Kidney (tissue), 14 donors: ENCODE data around the gene TSPAN4. TPM values are rescaled to one million over a fixed set of nuclear protein-coding genes. Genes with fewer than 3 reads are reported as not detected.

Experiments used
- DNase-seq, 5 donors: peaks; one replicate each; pipeline ENCODE4 v3.0.0-alpha.2; 2013 to 2020
- FAIRE-seq: peaks from 2 replicates; lab custom pipeline; 2012; peaks lifted over from hg19 to GRCh38; lab: Jason Lieb, UNC
- H3K27ac ChIP-seq, 2 donors: one replicate each; pipeline ENCODE4 v1.7.0; 2013; ENCODE audit warnings: low read depth in 2 of 2, low read length in 2 of 2, inconsistent platforms in 1 of 2
- H3K27me3 ChIP-seq: one replicate; pipeline ENCODE4 v1.7.1; 2013; ENCODE audit warnings: low read length, inconsistent platforms; ENCODE audit not compliant: control insufficient read depth, insufficient read depth
- H3K36me3 ChIP-seq, 3 donors: one replicate each; pipeline versions ENCODE4 v1.7.0 to v1.7.1; 2013; ENCODE audit warnings: low read length in 3 of 3, control low read depth in 1 of 3, inconsistent platforms in 1 of 3; ENCODE audit not compliant: insufficient read depth in 3 of 3, control insufficient read depth in 2 of 3
- H3K4me1 ChIP-seq, 3 donors: one replicate each; pipeline versions ENCODE4 v1.7.0 to v1.7.1; 2013; ENCODE audit warnings: low read length in 3 of 3, inconsistent platforms in 1 of 3, low read depth in 1 of 3; ENCODE audit not compliant: control insufficient read depth in 2 of 3, insufficient read depth in 2 of 3
- H3K4me3 ChIP-seq, 3 donors: one replicate each; pipeline versions ENCODE4 v1.7.0 to v1.8.1; 2013; ENCODE audit warnings: low read length in 3 of 3, control low read depth in 1 of 3, inconsistent platforms in 1 of 3
- H3K9ac ChIP-seq, 3 donors: one replicate each; pipeline versions ENCODE4 v1.7.0 to v1.7.1; 2013; ENCODE audit warnings: low read length in 3 of 3, control low read depth in 1 of 3, inconsistent platforms in 1 of 3
- H3K9me3 ChIP-seq, 3 donors: one replicate each; pipeline versions ENCODE4 v1.7.0 to v1.7.1; 2013; ENCODE audit warnings: low read length in 3 of 3, control low read depth in 1 of 3, inconsistent platforms in 1 of 3; ENCODE audit not compliant: control insufficient read depth in 2 of 3, insufficient read depth in 1 of 3
- intact Hi-C: fragments of 100-400 bp; cut with DNase I; formaldehyde crosslinking; loops from one replicate; pipeline ENCODE4 v1.11.1; 2022
- polyA plus RNA-seq: library from polyadenylated mRNA; stranded (reverse); fragments of 350-450 nt; fragmentation: Illumina TruSeq; extraction: RNeasy Lipid Tissue Mini Kit (QIAGEN cat#74804); gene quantifications from one replicate; pipeline ENCODE4 v1.2.3, GENCODE V29; 2014; ENCODE audit warnings: low read depth, low replicate concordance; ENCODE audit not compliant: insufficient read depth
- total RNA-seq: library from RNA; stranded (reverse); fragmentation: NEBNext Ultra II Directional; extraction: Animal tissue kit (Norgen Biotek cat#: 25700); gene quantifications from one replicate; pipeline ENCODE4 v1.2.1, GENCODE V29; 2021
- TF ChIP-seq, protein P1 (sequence below): IDR thresholded peaks from 3 replicates; pipeline ENCODE4 v1.5.1; 2012; ENCODE audit warnings: mild to moderate bottlenecking, moderate library complexity, borderline replicate concordance; ENCODE audit not compliant: insufficient read depth; ENCODE audit errors: extremely low read depth
- donor health status: control.
- donor health status: control.
- donor health status: control.
- donor health status: control.
- donor health status: control.
- donor health status: DM: yes; HTN: yes; CAD: no.
- donor health status: Normal renal cell carcinoma (clear cell type).

Gene TSPAN4
- total and polyA plus RNA-seq, 2 donors from 2014 or later = 81.2 to 104 TPM

DNA sequence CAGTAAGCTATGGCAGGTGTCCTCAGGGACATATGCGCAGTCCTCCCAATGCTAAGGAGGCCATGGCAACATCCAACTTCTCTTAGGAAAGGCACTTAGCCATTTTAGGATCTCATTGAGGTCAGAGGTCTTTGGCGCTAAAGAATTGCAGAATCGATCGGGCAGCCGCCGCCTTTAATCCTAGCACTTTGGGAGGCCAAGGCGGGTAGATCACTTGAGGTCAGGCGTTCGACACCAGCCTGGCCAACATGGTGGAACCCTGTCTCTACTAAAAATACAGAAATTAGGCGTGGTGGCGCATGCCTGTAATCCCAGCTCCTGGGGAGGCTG lies 69.2 kb downstream of the TSPAN4 start:
- no peaks in the 10 kb centered on the region for H3K36me3 ChIP-seq
- H3K9ac ChIP-seq = peak overlapping the region in 1 of 3 donors; percentile 80
- peaks cover 0 to 8% (median 0%) of the 10 kb centered on the region in 3 donors for H3K4me1 ChIP-seq
- no peaks in the 10 kb centered on the region for H3K27me3 ChIP-seq
- DNase-seq (no peak), FAIRE-seq (no peak)
- H3K27ac ChIP-seq = no peak overlapping the region
- peak overlapping the region in 2 of 3 donors; percentile 50 to 64 for H3K4me3 ChIP-seq
- intact Hi-C loops = no loop called here
- TF ChIP-seq, protein P1, sequence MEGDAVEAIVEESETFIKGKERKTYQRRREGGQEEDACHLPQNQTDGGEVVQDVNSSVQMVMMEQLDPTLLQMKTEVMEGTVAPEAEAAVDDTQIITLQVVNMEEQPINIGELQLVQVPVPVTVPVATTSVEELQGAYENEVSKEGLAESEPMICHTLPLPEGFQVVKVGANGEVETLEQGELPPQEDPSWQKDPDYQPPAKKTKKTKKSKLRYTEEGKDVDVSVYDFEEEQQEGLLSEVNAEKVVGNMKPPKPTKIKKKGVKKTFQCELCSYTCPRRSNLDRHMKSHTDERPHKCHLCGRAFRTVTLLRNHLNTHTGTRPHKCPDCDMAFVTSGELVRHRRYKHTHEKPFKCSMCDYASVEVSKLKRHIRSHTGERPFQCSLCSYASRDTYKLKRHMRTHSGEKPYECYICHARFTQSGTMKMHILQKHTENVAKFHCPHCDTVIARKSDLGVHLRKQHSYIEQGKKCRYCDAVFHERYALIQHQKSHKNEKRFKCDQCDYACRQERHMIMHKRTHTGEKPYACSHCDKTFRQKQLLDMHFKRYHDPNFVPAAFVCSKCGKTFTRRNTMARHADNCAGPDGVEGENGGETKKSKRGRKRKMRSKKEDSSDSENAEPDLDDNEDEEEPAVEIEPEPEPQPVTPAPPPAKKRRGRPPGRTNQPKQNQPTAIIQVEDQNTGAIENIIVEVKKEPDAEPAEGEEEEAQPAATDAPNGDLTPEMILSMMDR = no peak
- H3K9me3 ChIP-seq = no peaks in the 10 kb centered on the region

DNA sequence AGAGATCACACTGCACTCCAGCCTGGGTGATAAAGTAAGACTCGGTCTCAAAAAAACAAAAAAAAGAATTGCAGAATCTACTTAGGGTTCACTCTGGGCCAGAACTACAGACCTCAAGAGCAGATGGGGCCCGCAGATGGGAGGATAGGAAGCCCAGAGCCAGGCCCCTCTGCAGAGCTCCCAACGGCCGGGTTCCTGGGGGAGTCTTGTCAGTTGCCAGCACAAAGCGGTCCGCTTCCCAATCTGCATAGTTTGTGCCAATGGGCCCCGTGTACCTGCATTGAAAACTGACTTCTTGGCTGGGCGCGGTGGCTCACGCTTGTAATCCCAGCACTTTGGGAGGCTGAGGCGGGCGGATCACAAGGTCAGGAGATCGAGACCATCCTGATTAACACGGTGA lies 69.6 kb downstream of the TSPAN4 start:
- H3K27ac ChIP-seq = no peak overlapping the region

DNA sequence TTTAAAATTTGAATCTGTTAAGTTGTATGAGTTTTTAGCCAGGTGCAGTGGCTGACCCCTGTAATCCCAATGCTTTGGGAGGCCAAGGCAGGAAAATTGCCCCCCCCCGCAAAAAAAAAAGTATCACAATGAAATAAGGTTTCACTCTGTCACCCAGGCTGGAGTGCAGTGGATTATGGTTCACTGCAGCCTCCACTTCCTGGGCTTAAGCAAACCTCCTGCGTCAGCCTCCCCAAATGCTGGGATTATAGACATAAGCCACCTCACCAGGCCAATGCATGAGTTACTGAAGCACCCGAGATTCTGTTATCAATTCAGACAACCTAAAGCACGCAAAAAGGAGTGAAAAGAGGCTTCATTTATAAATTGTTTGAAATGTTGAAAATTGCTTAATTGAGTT lies 70.4 kb downstream of the TSPAN4 start:
- H3K4me3 ChIP-seq = no peak overlapping the region
- FAIRE-seq (no peak), DNase-seq (no peak)
- no peak overlapping the region for H3K27ac ChIP-seq
- TF ChIP-seq, protein P1 = no peak
- H3K36me3 ChIP-seq = no peaks in the 10 kb centered on the region
- H3K27me3 ChIP-seq = no peaks in the 10 kb centered on the region
- no peaks in the 10 kb centered on the region for H3K9me3 ChIP-seq
- peaks cover 0 to 8% (median 0%) of the 10 kb centered on the region in 3 donors for H3K4me1 ChIP-seq
- H3K9ac ChIP-seq = no peak overlapping the region
- intact Hi-C loops = no loop called here

More for the DNA sequence above, 69.6 kb downstream of the TSPAN4 start:
- H3K9ac ChIP-seq = no peak overlapping the region
- peaks cover 0 to 8% (median 0%) of the 10 kb centered on the region in 3 donors for H3K4me1 ChIP-seq
- TF ChIP-seq, protein P1 = no peak
- H3K4me3 ChIP-seq = no peak overlapping the region
- no peaks in the 10 kb centered on the region for H3K27me3 ChIP-seq
- H3K36me3 ChIP-seq = no peaks in the 10 kb centered on the region
- H3K9me3 ChIP-seq = no peaks in the 10 kb centered on the region
- DNase-seq = no peak
- intact Hi-C loops = no loop called here
- no peak for FAIRE-seq

DNA sequence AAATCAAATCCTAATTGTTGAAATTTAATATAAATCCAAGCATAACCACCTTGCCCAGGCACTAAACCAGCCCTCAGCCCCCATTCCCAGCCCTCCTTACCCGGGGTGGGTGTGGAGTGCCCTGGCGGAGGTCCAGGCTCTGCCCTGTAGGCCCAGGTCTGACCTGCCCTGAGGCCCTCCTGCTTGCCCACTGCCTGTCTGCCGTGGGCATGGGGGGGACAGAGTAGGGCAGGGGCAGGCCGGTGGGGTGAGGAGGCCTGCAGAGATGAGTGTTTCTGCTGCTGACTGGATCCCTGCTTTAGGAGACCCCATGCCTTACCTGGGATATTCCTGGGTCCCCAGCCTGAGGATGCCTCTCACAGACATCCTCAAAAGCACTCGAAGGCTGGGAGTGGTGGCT lies 71.6 kb downstream of the TSPAN4 start:
- no peak for DNase-seq
- Histone ChIP-seq H3K27me3 (no peaks in the 10 kb centered on the region), H3K9ac (no peak overlapping the region), H3K4me3 (no peak overlapping the region), H3K36me3 (no peaks in the 10 kb centered on the region), H3K27ac (no peak overlapping the region), H3K4me1 (peaks cover 0 to 8% (median 0%) of the 10 kb centered on the region in 3 donors), H3K9me3 (no peaks in the 10 kb centered on the region)
- intact Hi-C loops = no loop called here
- TF ChIP-seq, protein P1 = no peak
- FAIRE-seq = no peak
